A549 (cell line): ENCODE results near the gene LNX2.

Experiments used
- BHLHE40 ChIP-seq: IDR thresholded peaks from 2 replicates; pipeline ENCODE4 v1.6.1; 2012; ENCODE audit warnings: low read depth, low read length, inconsistent platforms
- CHD2 ChIP-seq: fragments of 150-350 bp; IDR thresholded peaks from 2 replicates; pipeline ENCODE4 v1.6.1; 2014; ENCODE audit warnings: low read length; ENCODE audit not compliant: partially characterized antibody
- CTCF ChIP-seq: fragments of >200 bp; sonication (Bioruptor Twin); formaldehyde crosslinking; IDR thresholded peaks from 3 replicates; pipeline ENCODE4 v1.5.1; 2016
- EP300 ChIP-seq, 2 experiments: fragments of >200 bp; sonication (Bioruptor Twin); formaldehyde crosslinking; IDR thresholded peaks; 2 replicates in 1 of 2; 3 replicates in 1 of 2; pipeline ENCODE4 v1.6.1; 2016 to 2017
- FOSL2 ChIP-seq, 2 experiments: fragments of 450-650 bp in 1 of 2; fragments of >200 bp in 1 of 2; sonication (Bioruptor Twin) in 1 of 2; formaldehyde crosslinking; IDR thresholded peaks; 2 replicates each; pipeline versions ENCODE4 v1.5.0 to v1.6.1; 2016 to 2020; ENCODE audit warnings: mild to moderate bottlenecking in 1 of 2, moderate library complexity in 1 of 2
- JUN ChIP-seq, 2 experiments: fragments of >200 bp; sonication (Bioruptor Twin); formaldehyde crosslinking; IDR thresholded peaks; 2 replicates in 1 of 2; 3 replicates in 1 of 2; pipeline ENCODE4 v1.6.1; 2016 to 2017
- POLR2A ChIP-seq: IDR thresholded peaks from 2 replicates; pipeline ENCODE4 v1.6.1; 2012; ENCODE audit warnings: mild to moderate bottlenecking, low read length
- RAD21 ChIP-seq, 2 experiments: fragments of >200 bp in 1 of 2; sonication (Bioruptor Twin) in 1 of 2; formaldehyde crosslinking in 1 of 2; IDR thresholded peaks in 1 of 2; conservative IDR thresholded peaks in 1 of 2; 2 replicates in 1 of 2; 3 replicates in 1 of 2; pipeline ENCODE4 v1.6.1; 2012 to 2018; ENCODE audit warnings: inconsistent platforms in 1 of 2
- RCOR1 ChIP-seq: fragments of 150-350 bp; IDR thresholded peaks from 2 replicates; pipeline ENCODE4 v1.6.1; 2014; ENCODE audit warnings: antibody characterized with exemption, low read length, low read depth
- TF ChIP-seq, protein P1 (sequence below): fragments of 200-600 bp; sonication (generic); IDR thresholded peaks from 2 replicates; pipeline ENCODE4 v1.6.1; 2016; ENCODE audit warnings: antibody characterized with exemption, mild to moderate bottlenecking, moderate library complexity
- TF ChIP-seq, protein P2 (sequence below): IDR thresholded peaks from 2 replicates; pipeline ENCODE4 v1.6.1; 2012; ENCODE audit warnings: low read depth, borderline replicate concordance
- TF ChIP-seq, protein P3 (sequence below): fragments of >200 bp; sonication (Bioruptor Twin); formaldehyde crosslinking; IDR thresholded peaks from 2 replicates; pipeline ENCODE4 v1.6.1; 2016

DNA sequence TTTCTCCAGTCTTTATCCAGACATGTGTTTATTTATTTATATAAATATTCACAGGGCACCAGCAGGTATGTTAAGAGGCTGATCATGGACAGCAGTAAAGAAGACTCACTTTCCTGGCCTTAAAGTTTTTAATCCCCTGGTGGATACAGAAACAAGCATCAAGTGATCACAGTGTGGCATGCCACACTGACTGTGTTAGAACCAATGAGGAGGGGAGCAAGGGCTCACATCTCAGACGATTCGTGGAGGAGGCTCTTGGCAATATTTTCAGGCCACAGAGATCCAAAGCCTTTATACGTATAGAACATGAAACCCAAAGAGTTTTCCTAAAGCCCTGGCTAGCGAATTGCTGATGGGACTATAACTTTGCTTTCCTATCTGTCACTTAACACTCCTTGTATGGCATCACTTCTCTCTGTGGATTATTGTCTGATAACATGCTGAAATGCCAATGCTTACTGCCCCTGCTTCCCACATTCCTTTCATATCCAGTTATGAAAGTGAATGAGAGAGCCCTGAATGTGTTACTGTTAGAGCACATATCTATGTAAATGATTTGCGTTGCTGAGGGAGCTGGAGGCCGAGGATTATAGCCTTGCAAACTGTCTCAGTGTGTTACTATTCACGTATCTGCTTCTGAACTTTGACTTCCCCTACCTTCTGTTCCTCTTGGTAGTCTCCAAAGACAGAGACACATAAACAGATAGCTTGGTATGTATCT is 39.0 kb upstream of the LNX2 start:
- no peak for TF ChIP-seq RAD21 (conservative IDR thresholded peaks at IDR 0.05 in 1 of 2, IDR thresholded peaks at IDR 0.05 in 1 of 2)
- no peak for TF ChIP-seq FOSL2 (IDR thresholded peaks at IDR 0.05)
- TF ChIP-seq FOSL2 (CRISPR knock-in tag; IDR thresholded peaks at IDR 0.05), result no peak
- no peak for TF ChIP-seq JUN (IDR thresholded peaks at IDR 0.05)
- TF ChIP-seq EP300 (IDR thresholded peaks at IDR 0.05), result no peak
- no peak for TF ChIP-seq CTCF
- TF ChIP-seq, protein P1, sequence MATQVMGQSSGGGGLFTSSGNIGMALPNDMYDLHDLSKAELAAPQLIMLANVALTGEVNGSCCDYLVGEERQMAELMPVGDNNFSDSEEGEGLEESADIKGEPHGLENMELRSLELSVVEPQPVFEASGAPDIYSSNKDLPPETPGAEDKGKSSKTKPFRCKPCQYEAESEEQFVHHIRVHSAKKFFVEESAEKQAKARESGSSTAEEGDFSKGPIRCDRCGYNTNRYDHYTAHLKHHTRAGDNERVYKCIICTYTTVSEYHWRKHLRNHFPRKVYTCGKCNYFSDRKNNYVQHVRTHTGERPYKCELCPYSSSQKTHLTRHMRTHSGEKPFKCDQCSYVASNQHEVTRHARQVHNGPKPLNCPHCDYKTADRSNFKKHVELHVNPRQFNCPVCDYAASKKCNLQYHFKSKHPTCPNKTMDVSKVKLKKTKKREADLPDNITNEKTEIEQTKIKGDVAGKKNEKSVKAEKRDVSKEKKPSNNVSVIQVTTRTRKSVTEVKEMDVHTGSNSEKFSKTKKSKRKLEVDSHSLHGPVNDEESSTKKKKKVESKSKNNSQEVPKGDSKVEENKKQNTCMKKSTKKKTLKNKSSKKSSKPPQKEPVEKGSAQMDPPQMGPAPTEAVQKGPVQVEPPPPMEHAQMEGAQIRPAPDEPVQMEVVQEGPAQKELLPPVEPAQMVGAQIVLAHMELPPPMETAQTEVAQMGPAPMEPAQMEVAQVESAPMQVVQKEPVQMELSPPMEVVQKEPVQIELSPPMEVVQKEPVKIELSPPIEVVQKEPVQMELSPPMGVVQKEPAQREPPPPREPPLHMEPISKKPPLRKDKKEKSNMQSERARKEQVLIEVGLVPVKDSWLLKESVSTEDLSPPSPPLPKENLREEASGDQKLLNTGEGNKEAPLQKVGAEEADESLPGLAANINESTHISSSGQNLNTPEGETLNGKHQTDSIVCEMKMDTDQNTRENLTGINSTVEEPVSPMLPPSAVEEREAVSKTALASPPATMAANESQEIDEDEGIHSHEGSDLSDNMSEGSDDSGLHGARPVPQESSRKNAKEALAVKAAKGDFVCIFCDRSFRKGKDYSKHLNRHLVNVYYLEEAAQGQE, result no peak
- TF ChIP-seq, protein P2, sequence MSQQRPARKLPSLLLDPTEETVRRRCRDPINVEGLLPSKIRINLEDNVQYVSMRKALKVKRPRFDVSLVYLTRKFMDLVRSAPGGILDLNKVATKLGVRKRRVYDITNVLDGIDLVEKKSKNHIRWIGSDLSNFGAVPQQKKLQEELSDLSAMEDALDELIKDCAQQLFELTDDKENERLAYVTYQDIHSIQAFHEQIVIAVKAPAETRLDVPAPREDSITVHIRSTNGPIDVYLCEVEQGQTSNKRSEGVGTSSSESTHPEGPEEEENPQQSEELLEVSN, result no peak
- TF ChIP-seq BHLHE40, result no peak
- TF ChIP-seq, protein P3, sequence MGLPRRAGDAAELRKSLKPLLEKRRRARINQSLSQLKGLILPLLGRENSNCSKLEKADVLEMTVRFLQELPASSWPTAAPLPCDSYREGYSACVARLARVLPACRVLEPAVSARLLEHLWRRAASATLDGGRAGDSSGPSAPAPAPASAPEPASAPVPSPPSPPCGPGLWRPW, result no peak
- no peak for TF ChIP-seq POLR2A
- TF ChIP-seq CHD2, result no peak
- TF ChIP-seq RCOR1, result no peak
